NCI-H82 (cell line): ENCODE data around the gene ASCL3.
"Not testable (repeated sequence)": the region's sequence is repeated elsewhere in the genome, so short reads cannot be mapped to it uniquely, and the experiment has no call there.

ENCODE experiments used
- DNase-seq: peaks from one replicate; lab custom pipeline; 2025; lab: John Stamatoyannopoulos, UW

Gene ASCL3

DNA sequence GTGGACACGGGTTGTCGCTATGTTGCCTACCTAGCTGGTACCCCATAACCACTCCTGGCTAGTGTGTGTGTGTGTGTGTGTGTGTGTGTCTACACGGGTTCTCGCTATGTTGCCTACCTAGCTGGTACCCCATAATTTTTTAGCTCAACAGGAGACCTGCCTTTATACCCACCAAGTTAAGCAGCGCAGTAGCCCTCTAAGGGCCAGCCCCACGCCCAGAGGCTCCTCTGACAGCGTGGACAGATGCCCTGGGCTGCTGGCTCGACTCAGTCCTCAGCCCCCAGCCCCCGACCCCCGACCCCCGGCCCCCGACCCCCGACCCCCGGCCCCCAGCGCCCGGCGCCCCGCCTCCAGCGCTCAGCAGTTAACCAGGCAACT, 32.2 kb downstream of the ASCL3 start:
- DNase-seq: no peak

DNA sequence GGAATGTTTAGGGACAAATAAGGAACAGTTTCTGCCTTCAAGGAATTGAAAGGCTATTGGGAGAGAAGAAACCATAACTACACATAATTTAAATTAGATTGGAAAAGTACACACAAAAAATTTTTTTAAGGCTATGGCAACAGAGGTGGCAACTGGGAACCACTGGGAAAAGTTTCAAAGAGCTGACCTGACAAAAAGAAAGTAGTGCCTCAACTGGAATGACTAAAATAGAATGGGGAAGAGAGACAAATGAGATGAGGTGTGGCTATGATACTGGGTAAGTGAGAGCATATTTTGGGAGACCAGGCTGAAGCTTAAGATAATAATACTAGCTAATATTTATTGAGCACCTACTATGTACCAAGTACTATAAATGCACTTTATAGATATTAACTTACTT, 34.7 kb downstream of the ASCL3 start:
- DNase-seq: no peak

DNA sequence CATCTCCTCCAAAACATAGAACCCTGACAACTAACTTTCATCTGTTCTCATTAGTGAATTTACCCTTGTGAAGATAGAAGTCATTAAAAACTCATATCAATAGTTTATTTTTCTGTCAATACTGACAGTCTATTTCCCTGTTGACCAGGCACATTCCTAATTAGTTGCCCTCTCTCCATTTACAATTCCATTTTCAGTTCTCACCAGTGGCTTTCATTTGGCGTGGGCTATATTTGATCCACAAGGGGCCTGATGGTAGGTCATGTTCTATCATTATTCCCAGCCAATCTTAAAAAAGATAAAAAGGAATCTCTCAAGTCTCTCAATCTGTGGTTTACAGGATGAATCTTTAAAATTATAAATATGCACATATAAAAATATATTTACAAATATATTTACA, 35.7 kb downstream of the ASCL3 start:
- DNase-seq: no peak

DNA sequence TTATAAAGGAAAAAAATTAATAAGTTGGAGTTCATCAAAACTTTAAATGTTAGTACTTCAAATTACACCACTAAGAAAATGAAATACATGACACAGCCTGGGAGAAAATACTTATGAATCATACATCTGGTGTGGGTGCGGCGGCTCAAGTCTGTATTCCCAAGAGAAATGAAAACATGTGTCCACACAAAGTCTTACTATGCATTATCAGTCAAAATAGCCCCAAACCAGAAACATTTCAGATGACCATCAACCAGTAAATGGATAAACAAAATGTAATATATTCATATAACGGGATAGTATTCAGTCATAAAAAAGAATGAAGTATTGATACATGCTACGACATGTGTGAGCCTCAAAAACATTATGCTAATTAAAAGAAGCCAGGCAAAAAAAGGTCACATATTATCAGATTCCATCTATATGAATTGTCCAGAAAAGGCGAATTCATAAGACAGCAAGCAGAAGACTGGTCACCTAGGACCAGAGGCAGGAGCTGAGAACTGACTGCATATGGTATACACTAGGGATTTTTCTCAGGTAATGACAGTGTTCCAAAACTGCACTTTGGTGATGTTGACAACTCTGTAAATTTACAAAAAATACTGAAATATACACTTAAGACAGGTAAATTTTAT, 37.2 kb downstream of the ASCL3 start:
- DNase-seq: no peak

DNA sequence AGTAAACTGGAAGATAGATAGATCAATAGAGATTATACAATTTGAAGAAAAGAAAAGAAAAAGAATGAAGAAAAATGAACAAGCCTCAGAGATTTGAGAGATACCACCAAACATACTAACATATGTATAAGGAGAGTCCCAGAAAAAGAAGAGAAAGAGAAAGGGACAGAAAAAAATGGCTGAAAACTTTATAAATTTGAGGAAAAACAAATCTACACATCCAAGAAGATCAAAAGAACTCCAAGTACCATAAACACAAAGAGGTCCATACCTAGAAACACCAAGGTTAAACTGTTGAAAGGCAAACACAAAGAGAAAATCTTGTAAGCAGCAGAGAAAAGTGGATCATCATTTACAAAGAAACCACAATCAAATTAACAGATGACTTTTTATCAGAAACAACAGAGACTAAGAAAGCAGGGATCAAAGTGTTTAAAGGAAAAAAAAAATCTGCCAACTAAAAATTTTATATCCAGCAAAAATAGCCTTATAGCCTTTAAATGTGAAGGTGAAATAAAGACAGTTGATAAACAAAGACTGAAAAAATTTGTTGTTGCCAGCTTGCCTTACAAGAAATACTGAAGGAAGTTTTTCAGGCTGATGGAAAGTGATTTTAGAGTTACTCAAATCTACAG, 43.6 kb downstream of the ASCL3 start:
- no peak for DNase-seq

DNA sequence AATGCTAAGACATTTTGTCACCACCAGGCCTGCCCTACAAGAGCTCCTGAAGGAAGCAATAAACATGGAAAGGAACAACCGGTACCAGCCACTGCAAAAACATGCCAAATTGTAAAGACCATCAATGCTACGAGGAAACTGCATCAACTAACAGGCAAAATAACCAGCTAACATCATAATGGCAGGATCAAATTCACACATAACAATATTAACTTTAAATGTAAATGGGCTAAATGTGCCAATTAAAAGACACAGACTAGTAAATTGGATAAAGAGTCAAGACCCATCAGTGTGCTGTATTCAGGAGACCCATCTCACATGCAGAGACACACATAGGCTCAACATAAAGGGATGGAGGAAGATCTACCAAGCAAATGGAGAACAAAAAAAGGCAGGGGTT, 51.6 kb downstream of the ASCL3 start:
- not testable (repeated sequence) for DNase-seq
